ENCODE results near the gene HECTD4. TPM values are rescaled to one million over a fixed set of nuclear protein-coding genes. Genes with fewer than 3 reads are reported as not detected.

Gene HECTD4
- total and polyA plus RNA-seq, 2 experiments from 2014 or later: 25.7 to 36.9 TPM

- H3K9me2 ChIP-seq (ENCODE audit: insufficient read depth): no peaks in the 10 kb centered on the region
- H4K20me1 ChIP-seq (replicated peaks; ENCODE audit: insufficient read depth): no peaks in the 10 kb centered on the region; the same call in 1 of the 2 replicates
- Mint-ChIP-seq H3K27ac (no peak overlapping the region), H3K4me1 (no peaks in the 10 kb centered on the region), H3K9me3 (no peaks in the 10 kb centered on the region), H3K36me3 (ENCODE audit: low read depth) (no peaks in the 10 kb centered on the region; the same call in 2 of the 3 replicates), H3K4me3 (no peak overlapping the region), H3K27me3 (ENCODE audit: insufficient read depth, low read depth, poor library complexity) (no peaks in the 10 kb centered on the region)
- no peaks in the 10 kb centered on the region for H3F3A ChIP-seq (replicated peaks; ENCODE audit: low read depth)
- ATAC-seq: no peak
- TF ChIP-seq EZH2 (IDR thresholded peaks at IDR 0.05; ENCODE audit: low read depth, unreplicated experiment) (no peak), ETS1 (IDR thresholded peaks at IDR 0.05) (no peak), NANOG (IDR thresholded peaks at IDR 0.05; ENCODE audit: borderline replicate concordance) (no peak), JUNB (IDR thresholded peaks at IDR 0.05; ENCODE audit: unreplicated experiment) (no peak), ZNF114 (CRISPR knock-in tag; IDR thresholded peaks at IDR 0.05) (no peak), STAT1 (IDR thresholded peaks at IDR 0.05; ENCODE audit: unreplicated experiment) (no peak), ZNF462 (CRISPR knock-in tag; IDR thresholded peaks at IDR 0.05) (no peak), REST (IDR thresholded peaks at IDR 0.05; ENCODE audit: unreplicated experiment) (no peak), EZH2phosphoT487 (IDR thresholded peaks at IDR 0.05; ENCODE audit: unreplicated experiment) (no peak), POLR2AphosphoS5 (IDR thresholded peaks at IDR 0.05; ENCODE audit: low read depth) (no peak), CTCF (conservative IDR thresholded peaks at IDR 0.05; ENCODE audit: low read depth in 2 of 2) (no peak), ZNF331 (CRISPR knock-in tag; IDR thresholded peaks at IDR 0.05; ENCODE audit: low read depth) (no peak), CREB1 (CRISPR knock-in tag; IDR thresholded peaks at IDR 0.05; ENCODE audit: low read depth) (no peak)
- no peaks in the 10 kb centered on the region for H3K79me2 ChIP-seq (replicated peaks; ENCODE audit: insufficient read depth)
- no peaks in the 10 kb centered on the region for H3K27me3 ChIP-seq (ENCODE audit: insufficient read depth)
- no peak for DNase-seq (ENCODE audit: low spot score)
- H3K4me3 ChIP-seq: no peak overlapping the region
- no peak overlapping the region for H2AFZ ChIP-seq
- H3K27ac ChIP-seq (ENCODE audit: low read depth): no peak overlapping the region
- no peaks in the 10 kb centered on the region for H3K36me3 ChIP-seq (ENCODE audit: insufficient read depth)
- H3K4me2 ChIP-seq: no peak overlapping the region
- H3K4me1 ChIP-seq (ENCODE audit: insufficient read depth): no peaks in the 10 kb centered on the region
Observed at GRCh38 chr12:112296183-112296582, 86.0 kb downstream of the HECTD4 start.

All from GM23338 (cell line).